Sigmoid colon (tissue), 7 donors: ENCODE results near the gene C11orf16. TPM values are rescaled to one million over a fixed set of nuclear protein-coding genes. Genes with fewer than 3 reads are reported as not detected.
"Not testable (repeated sequence)": the region's sequence is repeated elsewhere in the genome, so short reads cannot be mapped to it uniquely, and the experiment has no call there.

Source experiments
- DNase-seq: peaks from one replicate; pipeline ENCODE4 v3.0.0-alpha.2; 2019
- H3K27ac ChIP-seq, 4 donors: fragments of 200-600 bp; sonication (generic); one replicate each; pipeline ENCODE4 v1.5.1; 2016 to 2019; ENCODE audit warnings: mild to moderate bottlenecking in 1 of 4
- H3K27me3 ChIP-seq, 3 donors: fragments of 200-600 bp; sonication (generic); one replicate each; pipeline ENCODE4 v1.5.1; 2019; ENCODE audit warnings: mild to moderate bottlenecking in 1 of 3
- H3K36me3 ChIP-seq, 4 donors: fragments of 200-600 bp; sonication (generic); one replicate each; pipeline ENCODE4 v1.5.1; 2016 to 2019
- H3K4me1 ChIP-seq, 4 donors: fragments of 200-600 bp; sonication (generic); one replicate each; pipeline ENCODE4 v1.5.1; 2017 to 2019
- H3K4me3 ChIP-seq, 4 donors: fragments of 200-600 bp; sonication (generic); one replicate each; pipeline ENCODE4 v1.5.1; 2017 to 2019; ENCODE audit warnings: mild to moderate bottlenecking in 2 of 4, moderate library complexity in 1 of 4
- H3K9me3 ChIP-seq, 4 donors: fragments of 200-600 bp in 3 of 4; sonication (generic) in 3 of 4; one replicate each; pipeline versions ENCODE4 v1.5.1 to v1.6.1; 2013 to 2019
- CTCF ChIP-seq, 4 experiments: fragments of 450-650 bp in 3 of 4; fragments of 200-600 bp in 1 of 4; IDR thresholded peaks; one replicate each; pipeline ENCODE4 v1.5.1; 2016 to 2019; ENCODE audit warnings: antibody characterized with exemption in 4 of 4, mild to moderate bottlenecking in 3 of 4, moderate library complexity in 2 of 4
- EP300 ChIP-seq, 4 donors: sonication (generic); formaldehyde crosslinking; IDR thresholded peaks; one replicate each; pipeline ENCODE4 v1.6.1; 2017; ENCODE audit warnings: antibody characterized with exemption in 4 of 4
- POLR2A ChIP-seq, 2 donors: fragments of 450-650 bp; IDR thresholded peaks; one replicate each; pipeline ENCODE4 v1.6.1; 2016; ENCODE audit warnings: antibody characterized with exemption in 2 of 2, mild to moderate bottlenecking in 2 of 2, moderate library complexity in 2 of 2
- POLR2AphosphoS5 ChIP-seq, 4 donors: sonication (generic); formaldehyde crosslinking; IDR thresholded peaks; one replicate each; pipeline ENCODE4 v1.6.1; 2017; ENCODE audit warnings: antibody characterized with exemption in 4 of 4
- WGBS, 2 donors: extraction: QIAGEN DNeasy Blood & Tissue Kit; methylation state at CpG; one replicate each; pipeline ENCODE4 v1.1.7; 2013; 5-methylcytosine and 5-hydroxymethylcytosine counted together
- intact Hi-C: fragments of 100-400 bp; cut with DNase I; formaldehyde crosslinking; loops from one replicate; pipeline ENCODE4 v1.15.1; 2023
- polyA plus RNA-seq, 3 donors: library from polyadenylated mRNA; stranded (reverse); fragments of 200-250 nt; gene quantifications; one replicate each; pipeline ENCODE4 v1.2.3, GENCODE V29; 2013
- total RNA-seq, 4 donors: library from RNA; depleted of rRNA; stranded (reverse); fragments of >200 nt; gene quantifications; one replicate each; pipeline ENCODE4 v1.1.0, GENCODE V29; 2016
- donor health status: healthy with polysubstance abuse.
- donor health status: Bipolar disorder and iron deficiency.
- donor health status: healthy.

C11orf16 gene
- total and polyA plus RNA-seq, 7 donors = not detected

- WGBS, 2 donors = 85 to 93% methylated on average over 14 of the region's 14 CpGs
- no peak for TF ChIP-seq POLR2A (IDR thresholded peaks at IDR 0.05)
- TF ChIP-seq CTCF (IDR thresholded peaks at IDR 0.05) = no peak
- TF ChIP-seq POLR2AphosphoS5 (IDR thresholded peaks at IDR 0.05) = no peak
- no peak for TF ChIP-seq EP300 (IDR thresholded peaks at IDR 0.05)
- no peaks in the 10 kb centered on the region for H3K36me3 ChIP-seq
- H3K4me1 ChIP-seq = no peaks in the 10 kb centered on the region
- no peak overlapping the region for H3K4me3 ChIP-seq
- no peak for DNase-seq
- H3K27me3 ChIP-seq = no peaks in the 10 kb centered on the region
- H3K9me3 ChIP-seq = no peaks in the 10 kb centered on the region
- intact Hi-C loops = no loop called here
- no peak overlapping the region for H3K27ac ChIP-seq
These were observed 4.9 kb upstream of the C11orf16 start for GRCh38 chr11:8937659-8938058.

- Histone ChIP-seq H3K4me1 (no peaks in the 10 kb centered on the region), H3K36me3 (no peaks in the 10 kb centered on the region), H3K27ac (no peak overlapping the region), H3K9me3 (no peaks in the 10 kb centered on the region), H3K4me3 (no peak overlapping the region), H3K27me3 (no peaks in the 10 kb centered on the region)
- TF ChIP-seq POLR2AphosphoS5 (IDR thresholded peaks at IDR 0.05) = no peak
- TF ChIP-seq POLR2A (IDR thresholded peaks at IDR 0.05) = no peak
- no peak for TF ChIP-seq CTCF (IDR thresholded peaks at IDR 0.05)
- TF ChIP-seq EP300 (IDR thresholded peaks at IDR 0.05) = no peak
- no peak for DNase-seq
- WGBS, 2 donors = 88 to 90% methylated on average over 10 of the region's 10 CpGs
- intact Hi-C loops = no loop called here
These were observed 4.4 kb upstream of the C11orf16 start for GRCh38 chr11:8937159-8937558.

- H3K27ac ChIP-seq, H3K4me3 ChIP-seq, H3K36me3 ChIP-seq, H3K9me3 ChIP-seq, DNase-seq, intact Hi-C loops, H3K27me3 ChIP-seq, H3K4me1 ChIP-seq: not testable (repeated sequence)
- 88 to 93% methylated on average over 2 of the region's 2 CpGs for whole genome bisulfite sequencing, 2 donors
These were observed 3.0 kb upstream of the C11orf16 start for GRCh38 chr11:8935789-8936188.

GRCh38 chr11:8934742-8935488 lies 2.2 kb upstream of the C11orf16 start:
- intact Hi-C loops = no loop called here
- no peak for DNase-seq
- WGBS, 2 donors = 60 to 70% methylated on average over 14 of the region's 14 CpGs
- no peaks in the 10 kb centered on the region for H3K4me1 ChIP-seq
- H3K4me3 ChIP-seq = no peak overlapping the region
- H3K27me3 ChIP-seq = no peaks in the 10 kb centered on the region
- no peak overlapping the region for H3K27ac ChIP-seq
- no peaks in the 10 kb centered on the region for H3K36me3 ChIP-seq
- H3K9me3 ChIP-seq = no peaks in the 10 kb centered on the region
- no peak for TF ChIP-seq POLR2A (IDR thresholded peaks at IDR 0.05)
- no peak for TF ChIP-seq POLR2AphosphoS5 (IDR thresholded peaks at IDR 0.05)
- TF ChIP-seq CTCF (IDR thresholded peaks at IDR 0.05) = no peak

- Histone ChIP-seq H3K4me3 (no peak overlapping the region), H3K27ac (no peak overlapping the region), H3K4me1 (no peaks in the 10 kb centered on the region), H3K36me3 (no peaks in the 10 kb centered on the region), H3K9me3 (no peaks in the 10 kb centered on the region), H3K27me3 (no peaks in the 10 kb centered on the region)
- TF ChIP-seq POLR2AphosphoS5 (IDR thresholded peaks at IDR 0.05) = no peak
- 82 to 91% methylated on average over 6 of the region's 6 CpGs for WGBS, 2 donors
- no peak for DNase-seq
- intact Hi-C loops = no loop called here
These were observed 1.2 kb upstream of the C11orf16 start for GRCh38 chr11:8933931-8934330.
